SW 1271 (cell line): Measurements from ENCODE around the gene MMEL1.
"Not testable (repeated sequence)": the region's sequence is repeated elsewhere in the genome, so short reads cannot be mapped to it uniquely, and the experiment has no call there.

Experiments used
- DNase-seq, 2 experiments: peaks; one replicate each; lab custom pipeline; 2025; lab: John Stamatoyannopoulos, UW

MMEL1 gene

GRCh38 chr1:2628191-2628932, 4.5 kb downstream of the MMEL1 start:
- no peak for DNase-seq

GRCh38 chr1:2627746-2628145, 5.1 kb downstream of the MMEL1 start:
- no peak for DNase-seq

DNA sequence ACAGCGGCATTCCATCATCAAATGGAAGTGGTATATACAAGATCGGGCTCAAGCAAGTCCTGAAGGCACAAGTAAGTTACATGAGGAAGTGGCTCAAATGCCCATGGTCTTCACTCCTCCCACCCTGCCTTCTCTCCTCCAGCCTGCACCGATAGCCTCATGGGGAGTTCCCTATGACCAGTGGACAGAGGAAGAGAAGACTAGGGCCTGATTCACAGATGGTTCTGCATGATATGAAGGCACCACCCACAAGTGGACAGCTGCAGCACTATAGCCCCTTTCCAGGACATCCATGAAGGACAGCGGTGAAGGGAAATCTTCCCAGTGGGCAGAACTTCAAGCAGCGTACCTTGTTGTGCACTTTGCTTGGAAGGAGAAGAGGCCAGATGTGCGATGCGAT, 7.1 kb downstream of the MMEL1 start:
- DNase-seq = not testable (repeated sequence)

GRCh38 chr1:2625311-2625710, 7.5 kb downstream of the MMEL1 start:
- no peak for DNase-seq

DNA sequence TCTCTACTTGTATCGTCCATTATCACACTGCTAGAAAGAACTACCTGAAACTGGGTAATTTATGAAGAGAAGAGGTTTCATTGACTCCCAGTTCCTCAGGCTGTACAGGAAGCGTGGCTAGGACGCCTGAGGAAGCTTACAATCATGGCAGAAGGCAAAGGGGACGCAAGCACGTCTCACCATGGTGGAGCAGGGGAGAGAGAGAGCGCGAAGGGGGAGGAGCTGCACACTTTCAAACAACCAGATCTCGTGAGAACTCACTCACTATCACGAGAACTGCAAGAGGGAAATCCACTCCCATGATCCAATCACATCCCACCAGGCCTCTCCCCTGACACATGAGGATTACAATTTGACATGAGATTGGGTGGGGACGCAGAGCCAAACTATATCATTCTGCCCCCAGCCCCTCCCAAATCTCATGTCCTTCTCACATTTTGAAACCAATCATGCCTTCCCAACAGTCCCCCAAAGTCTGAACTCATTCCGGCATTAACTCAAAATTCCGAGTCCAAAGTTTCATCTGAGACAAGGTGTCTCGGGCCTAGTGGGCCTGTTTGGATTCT, 8.0 kb downstream of the MMEL1 start:
- DNase-seq = no peak

GRCh38 chr1:2623571-2624337, 9.1 kb downstream of the MMEL1 start:
- no peak for DNase-seq

GRCh38 chr1:2617971-2618470, 14.8 kb downstream of the MMEL1 start:
- no peak for DNase-seq

DNA sequence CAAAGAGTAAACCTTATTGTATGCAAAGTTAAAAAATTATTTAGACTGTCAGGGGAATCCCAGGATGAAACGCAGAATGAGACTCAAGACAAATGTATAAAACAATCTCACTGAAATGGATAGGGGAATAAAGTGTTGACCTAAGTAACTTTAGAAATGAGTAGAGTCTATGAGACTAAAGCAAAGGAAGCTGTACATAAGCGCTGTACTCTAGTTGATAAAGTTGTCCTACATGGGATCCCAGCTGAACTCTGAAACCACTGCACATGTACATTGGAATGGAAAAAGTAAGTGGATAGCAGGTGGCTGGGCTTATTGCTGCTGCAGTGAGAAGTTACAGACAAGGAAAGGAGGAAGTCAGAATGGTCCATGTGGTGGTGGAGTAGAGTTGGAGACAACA, 18.7 kb downstream of the MMEL1 start:
- no peak for DNase-seq

GRCh38 chr1:2612591-2613365, 20.0 kb downstream of the MMEL1 start:
- no peak for DNase-seq

GRCh38 chr1:2611621-2612437, 21.0 kb downstream of the MMEL1 start:
- no peak for DNase-seq

DNA sequence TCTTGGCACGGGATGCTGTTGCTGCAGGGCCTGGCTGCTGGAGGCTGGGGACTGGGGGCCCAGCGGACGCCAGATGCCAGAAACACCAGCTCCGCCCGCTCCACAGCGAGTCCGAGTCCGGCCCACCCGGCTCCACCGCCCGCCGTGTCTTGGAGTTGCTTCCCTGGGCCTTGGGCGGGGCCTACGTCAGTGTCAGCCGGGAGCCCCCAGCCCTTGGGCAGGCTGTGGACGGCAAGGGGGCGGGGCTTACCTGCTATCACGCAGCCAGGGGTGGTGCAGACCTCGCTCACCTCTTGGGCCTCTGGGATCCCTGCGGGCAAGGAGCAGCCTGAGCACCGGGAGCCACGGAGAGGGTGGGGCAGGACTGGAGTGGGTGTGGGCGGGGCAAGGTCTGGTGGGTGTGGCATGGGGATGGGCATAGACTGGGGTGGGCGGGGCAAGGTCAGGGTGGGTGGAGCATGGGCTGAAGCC, 21.8 kb downstream of the MMEL1 start:
- no peak for DNase-seq

DNA sequence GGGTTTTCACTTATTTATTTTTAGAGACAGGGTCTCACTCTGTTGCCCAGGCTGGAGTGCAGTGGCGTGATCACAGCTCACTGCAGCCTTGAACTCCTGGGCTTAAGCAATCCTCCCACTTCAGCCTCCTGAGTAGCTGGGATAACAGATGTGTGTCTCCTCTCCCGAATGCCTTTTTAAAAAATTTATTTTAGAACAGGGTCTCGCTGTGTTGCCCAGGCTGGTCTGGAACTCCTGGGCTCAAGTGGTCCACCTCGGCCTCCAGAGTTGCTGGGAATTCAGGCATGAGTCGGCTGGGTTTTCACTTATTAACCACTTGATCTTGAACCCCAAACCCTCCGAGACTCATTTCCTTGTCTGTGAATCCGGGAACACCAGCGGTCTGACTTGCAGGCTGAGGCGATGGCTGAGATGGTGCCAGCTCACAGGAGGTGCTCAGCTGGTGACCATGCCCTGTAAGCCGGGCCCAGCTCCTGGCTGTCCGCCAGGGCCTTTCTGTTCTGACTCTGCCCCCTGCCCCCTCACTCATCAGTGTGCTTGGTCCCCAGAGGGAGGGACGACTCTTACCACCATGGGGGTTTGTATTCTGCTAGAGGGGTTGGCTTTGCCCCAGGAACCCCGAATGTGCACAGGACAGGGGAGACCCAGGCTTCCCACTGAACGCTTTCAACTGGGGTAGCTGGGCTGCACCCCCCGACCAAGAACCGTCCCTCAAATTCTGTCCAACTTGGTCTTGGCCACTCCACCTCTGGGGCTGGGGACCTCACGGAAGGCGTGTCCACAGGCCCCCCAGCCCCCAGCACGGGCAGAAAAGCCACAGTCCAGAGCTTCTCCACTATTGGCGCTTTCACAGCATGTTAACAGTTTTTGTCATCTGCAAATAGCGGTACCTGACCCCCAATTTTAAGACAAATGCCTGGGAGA, 22.5 kb downstream of the MMEL1 start:
- no peak for DNase-seq

DNA sequence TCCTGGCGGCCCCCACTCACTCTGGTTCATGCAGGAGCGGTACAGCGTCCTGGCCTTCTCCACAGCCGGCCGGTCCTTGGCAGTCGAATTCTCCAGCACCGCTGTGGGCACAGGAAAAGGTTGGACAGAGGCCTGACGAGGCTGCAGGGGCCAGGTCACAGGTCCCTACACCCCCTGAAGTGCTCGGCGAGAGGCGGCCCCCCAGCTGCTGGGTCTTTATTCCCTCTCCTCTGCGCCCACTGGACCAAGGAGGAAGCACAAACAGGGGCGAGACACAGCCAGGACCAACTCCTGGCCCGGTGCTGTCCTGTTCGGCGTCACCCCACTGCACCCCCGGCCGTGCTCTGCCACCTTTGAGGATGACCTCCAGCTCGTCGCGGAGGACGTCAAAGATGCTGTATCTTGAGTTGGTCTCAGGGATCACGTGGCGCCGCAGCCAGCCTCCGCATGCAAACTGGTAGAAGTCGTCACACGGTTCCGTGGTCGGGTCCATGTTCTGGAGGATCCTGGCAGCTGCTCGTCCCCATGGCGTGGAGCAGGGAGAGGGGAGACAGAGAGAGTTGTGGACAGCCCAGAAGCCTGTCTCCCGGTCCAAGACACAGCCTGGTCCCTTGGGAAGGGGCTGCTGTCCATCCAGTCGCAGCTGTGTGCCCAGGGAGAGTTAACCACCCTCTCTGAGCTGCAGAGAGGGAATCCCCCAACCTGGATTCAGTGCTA, 23.3 kb downstream of the MMEL1 start:
- no peak for DNase-seq

DNA sequence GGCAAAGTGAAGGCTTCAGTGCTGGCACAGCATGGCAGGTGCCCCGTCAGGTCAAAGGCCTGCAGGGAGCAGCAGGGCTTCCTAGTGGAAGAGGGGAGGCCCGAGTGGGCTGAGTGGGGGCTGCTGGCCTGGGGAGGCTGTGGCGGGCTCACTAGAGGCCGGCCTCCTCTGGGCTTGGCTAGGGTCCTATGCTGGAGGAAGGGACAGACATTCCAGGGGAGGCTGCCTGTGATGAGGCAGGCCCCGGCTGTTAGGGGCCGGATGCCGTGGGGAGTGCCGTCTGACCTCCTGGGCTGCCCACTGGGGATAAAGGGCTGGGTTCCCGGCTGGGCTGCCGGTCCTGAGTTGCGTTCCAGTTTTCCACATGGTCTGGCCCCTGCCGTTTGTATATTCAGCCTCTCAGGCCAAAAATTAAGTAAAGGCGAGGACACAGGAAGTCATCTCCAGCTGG, 25.1 kb downstream of the MMEL1 start:
- DNase-seq = no peak

- DNase-seq = no peak
Observed at GRCh38 chr1:2606881-2607621, 25.8 kb downstream of the MMEL1 start.

- no peak for DNase-seq
Observed at GRCh38 chr1:2606396-2606880, 26.4 kb downstream of the MMEL1 start.

- no peak for DNase-seq
Observed at GRCh38 chr1:2605509-2606395, 27.1 kb downstream of the MMEL1 start.
